ENCODE data around the gene NMD3.

GRCh38 chr3:161197855-161198850 lies 23.0 kb upstream of the NMD3 start:
- no peak for TF ChIP-seq POLR2A (IDR thresholded peaks at IDR 0.05)
- TF ChIP-seq CTCF (IDR thresholded peaks at IDR 0.05), result no peak

All from Peyer's patch (tissue), 4 donors.